Activated CD8-positive, alpha-beta memory T cell treated with anti-CD3 and anti-CD28 coated beads for 48 hours (primary cell): Measurements from ENCODE around the gene CENPA.
"Not testable (repeated sequence)": the region's sequence is repeated elsewhere in the genome, so short reads cannot be mapped to it uniquely, and the experiment has no call there.

Experiments used
- DNase-seq, 3 experiments: peaks; one replicate each; pipeline ENCODE4 v3.0.0-alpha.2; 2020; ENCODE audit warnings: low read depth in 2 of 3, low spot score in 2 of 3

The CENPA gene

DNA sequence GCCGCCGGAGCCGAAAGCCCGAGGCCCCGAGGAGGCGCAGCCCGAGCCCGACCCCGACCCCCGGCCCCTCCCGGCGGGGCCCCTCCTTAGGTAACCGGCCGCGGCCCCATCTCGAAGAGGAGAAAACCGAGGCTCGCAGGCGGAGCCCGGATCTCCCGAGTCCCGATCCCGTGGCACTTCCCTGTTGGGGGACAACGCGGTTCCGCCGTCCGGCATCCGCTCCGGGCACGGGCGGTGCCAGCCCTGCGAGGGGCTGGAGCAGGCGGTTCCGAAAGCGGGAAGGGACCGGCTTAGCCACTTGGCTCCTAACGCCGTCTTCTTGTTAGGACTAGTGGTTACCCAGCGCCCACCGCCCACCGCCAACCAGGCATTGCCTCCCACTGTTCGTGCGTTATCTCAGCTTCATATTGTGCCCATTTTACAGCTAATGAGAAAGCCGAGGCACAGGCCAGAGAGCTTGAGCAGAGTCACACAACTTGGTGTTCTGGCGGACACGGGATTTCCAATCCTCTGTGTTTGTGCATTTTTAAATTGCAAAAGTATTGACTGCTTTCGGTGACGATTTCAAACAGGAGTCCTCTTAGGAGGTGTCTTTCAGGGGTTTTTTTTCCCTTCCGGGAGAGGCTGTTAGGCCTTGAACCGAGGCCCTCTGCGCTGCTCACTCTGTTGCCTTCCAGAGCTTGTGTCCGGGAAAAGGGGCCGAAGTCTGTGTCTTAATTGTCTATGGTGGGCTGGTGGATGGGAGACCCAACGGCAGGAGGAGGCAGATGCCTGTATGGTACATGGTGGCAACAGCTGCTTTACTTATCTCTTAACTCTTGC lies 562 bp downstream of the CENPA start:
- DNase-seq: peak in 1 of 3 experiments; percentile 35

- no peak for DNase-seq
Measured at GRCh38 chr2:26792720-26793119, 6.9 kb downstream of the CENPA start.

GRCh38 chr2:26793518-26793917 lies 7.7 kb downstream of the CENPA start:
- DNase-seq: no peak

- DNase-seq: not testable (repeated sequence)
Measured at GRCh38 chr2:26795135-26795534, 9.3 kb downstream of the CENPA start.

DNA sequence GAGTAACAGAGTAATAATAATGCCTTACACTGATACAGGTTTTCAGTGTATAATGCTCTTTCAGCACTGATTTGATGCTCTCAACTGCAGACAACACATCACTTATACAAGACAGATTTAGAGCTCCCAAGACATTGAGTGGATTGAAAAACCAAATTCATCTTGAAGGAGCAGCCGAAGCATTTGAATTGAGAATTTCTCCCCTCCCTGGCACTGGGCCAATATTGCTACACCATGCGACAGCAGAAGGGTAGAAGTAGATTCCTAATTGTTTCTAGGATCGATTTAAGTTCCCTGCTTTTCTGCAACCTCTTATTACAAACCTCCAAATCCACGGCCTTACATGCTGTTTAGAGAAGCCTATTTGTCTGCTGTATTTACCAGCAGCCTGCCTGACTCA lies 15.5 kb downstream of the CENPA start:
- no peak for DNase-seq

DNA sequence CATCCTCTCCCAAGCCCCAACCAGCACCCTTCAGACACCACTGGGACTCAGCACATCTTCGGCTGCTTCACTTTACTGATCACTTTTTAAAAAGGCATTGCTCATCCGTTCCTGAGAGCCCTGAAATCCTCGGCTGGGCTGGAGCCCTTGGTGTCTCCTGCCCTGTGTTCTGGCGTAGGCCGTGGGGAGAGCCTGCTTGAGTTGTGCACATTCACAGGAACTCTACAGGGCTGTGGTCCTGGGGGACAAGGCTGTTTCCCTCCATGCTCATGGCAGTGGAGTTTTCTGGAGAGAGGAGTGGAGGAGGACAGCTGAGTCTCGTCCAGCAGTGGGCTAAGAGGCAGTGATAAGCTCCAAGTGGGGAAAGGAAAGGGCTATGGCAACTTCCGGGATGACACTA lies 15.9 kb downstream of the CENPA start:
- no peak for DNase-seq

DNA sequence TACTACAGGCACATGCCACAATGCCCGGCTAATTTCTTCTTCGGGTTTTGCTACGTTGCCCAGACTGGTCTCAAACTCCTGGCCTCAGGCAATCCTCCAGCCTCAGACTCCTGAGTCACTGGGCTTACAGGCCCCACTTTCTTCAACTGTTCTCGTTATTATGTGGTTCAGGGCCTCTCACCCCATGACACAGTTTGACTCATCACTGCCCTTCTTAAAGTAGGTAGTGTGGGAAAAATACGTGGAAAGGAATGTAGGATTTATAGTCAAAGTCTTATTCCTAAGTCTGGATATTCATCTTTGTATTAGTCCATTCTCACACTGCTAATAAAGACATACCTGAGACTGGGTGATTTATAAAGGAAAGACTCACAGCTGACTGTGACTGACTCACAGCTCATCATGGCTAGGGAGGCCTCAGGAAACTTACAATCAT lies 19.4 kb downstream of the CENPA start:
- DNase-seq: no peak

DNA sequence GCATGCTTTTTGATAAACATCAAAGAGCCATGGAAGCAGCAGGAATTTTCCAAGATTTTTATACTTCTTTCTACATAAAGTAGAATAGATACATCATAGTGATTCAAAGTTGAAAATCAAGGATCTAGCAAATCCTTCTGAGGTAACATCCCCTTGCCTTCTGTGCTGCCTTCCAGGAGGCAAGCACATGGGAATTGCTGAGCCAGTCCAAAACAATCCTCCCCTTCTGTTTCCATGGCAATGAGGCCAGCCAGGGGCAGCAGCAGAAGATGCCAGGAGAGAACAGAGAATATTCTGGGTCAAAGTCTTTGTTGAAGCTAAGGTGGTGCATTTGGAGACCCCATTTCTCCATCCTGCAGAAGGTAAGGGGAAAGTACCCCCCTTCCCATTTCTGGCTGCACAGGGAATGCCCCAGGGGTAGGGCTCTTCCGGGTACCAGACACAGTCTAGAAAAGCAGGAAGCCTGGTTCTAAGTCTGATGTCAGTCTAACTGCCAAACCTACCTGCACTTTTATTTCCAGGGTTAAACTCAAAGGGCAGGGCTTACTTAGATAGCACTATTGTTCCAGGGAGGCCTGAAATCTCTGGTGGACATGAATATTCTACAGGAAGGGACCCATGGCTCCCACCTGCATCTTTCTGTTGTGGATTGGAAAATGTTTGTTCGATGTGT lies 22.1 kb downstream of the CENPA start:
- no peak for DNase-seq

DNA sequence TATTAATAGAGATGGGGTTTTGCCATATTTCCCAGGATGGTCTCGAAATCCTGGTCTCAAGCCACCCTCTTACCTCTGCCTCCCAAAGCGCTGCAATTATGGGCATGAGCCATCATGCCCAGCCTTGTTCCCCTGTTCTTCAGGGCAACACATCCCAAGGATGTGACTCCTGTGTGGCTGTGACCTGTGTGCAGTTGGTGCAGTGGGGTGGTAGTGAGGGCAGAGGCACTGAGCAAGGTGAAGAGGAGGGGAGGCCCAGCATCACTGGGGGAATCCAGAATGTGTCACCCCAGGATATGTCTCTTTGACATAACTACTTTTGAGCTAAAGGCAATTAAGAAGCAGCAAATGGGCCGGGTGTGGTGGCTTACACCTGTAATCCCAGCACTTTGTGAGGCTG lies 23.4 kb downstream of the CENPA start:
- DNase-seq: no peak

DNA sequence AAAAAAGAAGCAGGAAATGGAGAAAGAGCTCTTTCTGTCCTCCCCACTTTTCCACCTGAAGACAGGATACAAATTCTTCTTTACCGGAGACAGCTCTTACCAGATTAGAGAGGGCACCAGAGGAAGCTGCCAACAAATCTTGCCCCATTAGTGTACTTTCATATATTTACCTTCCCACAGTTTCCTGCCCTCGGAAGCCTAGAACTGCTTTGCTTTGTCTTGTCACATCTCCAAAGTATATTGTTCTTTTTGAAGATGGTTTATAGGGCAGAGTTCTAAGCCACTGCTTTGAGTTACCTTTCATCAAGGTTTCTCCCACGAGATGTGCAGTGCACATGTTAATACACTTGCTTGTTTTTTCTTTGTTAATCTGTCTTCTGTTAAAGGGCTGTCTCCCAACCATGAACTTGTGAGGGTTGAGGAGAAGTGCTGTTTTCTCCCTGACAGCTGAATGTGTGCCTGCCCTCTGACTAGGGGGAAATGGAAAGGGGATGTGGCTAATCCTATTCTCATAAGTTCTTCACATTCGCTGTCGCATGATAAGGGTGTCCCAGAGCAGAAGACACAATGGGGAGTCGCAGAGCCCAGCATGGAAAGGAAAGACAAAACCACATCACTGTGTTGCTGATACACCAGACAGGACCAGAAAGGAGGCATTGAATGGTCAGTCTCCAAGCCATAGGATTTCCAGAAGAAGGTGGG lies 24.2 kb downstream of the CENPA start:
- DNase-seq: no peak

DNA sequence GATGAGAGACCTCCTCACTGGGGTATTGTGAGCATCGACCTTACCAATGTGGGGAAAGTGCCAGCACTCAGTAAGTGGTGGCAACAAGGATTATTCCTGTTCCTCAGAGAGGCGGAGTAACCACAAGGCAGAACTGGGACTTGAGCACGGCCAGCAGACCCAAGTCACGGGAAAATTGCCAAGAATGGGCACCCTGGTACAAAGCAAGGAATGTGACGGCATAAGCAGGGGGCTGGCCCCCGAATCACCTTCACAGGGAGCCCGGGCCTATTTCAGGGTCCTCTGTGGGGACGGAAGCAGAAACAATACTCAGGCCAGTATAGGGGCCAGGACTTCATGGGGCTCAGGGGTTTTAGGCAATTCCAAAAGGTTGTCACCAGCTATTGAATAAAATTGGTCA lies 25.4 kb downstream of the CENPA start:
- DNase-seq: no peak

DNA sequence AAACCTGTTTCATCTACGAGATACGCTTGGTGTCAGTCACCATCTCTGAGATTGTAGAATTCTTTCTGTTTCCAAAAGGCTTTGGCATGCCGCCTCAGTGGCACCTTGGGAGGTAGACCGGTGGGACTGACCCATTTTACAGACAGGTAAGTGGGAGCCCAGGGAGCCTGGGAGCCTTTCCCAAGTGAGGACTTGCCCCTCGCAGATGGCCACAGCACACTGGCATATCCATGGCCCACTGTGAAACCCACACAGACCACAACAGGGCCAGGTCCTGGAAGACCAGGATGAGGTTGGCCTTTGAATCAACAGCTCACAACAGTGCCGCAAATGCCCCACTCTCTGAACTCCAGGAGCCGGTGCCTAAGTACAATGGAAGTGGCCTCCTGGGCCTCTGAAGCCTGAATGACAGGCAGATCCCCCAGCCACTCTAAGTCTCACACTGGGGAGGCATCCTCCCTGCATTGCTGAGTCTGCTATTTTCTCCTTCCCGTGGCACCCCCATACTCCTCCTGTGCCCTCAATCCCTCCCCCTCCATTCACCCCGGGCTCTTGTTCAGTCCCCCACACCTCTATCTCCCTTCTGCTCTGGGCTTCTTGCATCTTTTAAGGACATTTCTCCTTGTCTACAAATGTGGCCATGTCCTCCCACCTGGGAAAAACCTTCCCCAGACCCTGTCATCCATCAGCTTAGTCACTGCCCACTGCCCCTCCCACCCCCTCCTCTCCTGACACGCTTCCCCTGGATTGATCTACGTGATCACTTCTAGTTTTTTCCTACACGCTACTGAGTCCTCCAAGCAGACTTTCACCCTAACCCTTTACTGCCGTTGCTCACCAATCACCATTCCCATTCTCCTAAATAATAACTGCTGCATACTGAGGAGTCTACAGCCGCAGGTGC lies 26.2 kb downstream of the CENPA start:
- no peak for DNase-seq

- no peak for DNase-seq
Measured at GRCh38 chr2:26812731-26813130, 26.9 kb downstream of the CENPA start.

GRCh38 chr2:26814072-26814765 lies 28.4 kb downstream of the CENPA start:
- not testable (repeated sequence) for DNase-seq

DNA sequence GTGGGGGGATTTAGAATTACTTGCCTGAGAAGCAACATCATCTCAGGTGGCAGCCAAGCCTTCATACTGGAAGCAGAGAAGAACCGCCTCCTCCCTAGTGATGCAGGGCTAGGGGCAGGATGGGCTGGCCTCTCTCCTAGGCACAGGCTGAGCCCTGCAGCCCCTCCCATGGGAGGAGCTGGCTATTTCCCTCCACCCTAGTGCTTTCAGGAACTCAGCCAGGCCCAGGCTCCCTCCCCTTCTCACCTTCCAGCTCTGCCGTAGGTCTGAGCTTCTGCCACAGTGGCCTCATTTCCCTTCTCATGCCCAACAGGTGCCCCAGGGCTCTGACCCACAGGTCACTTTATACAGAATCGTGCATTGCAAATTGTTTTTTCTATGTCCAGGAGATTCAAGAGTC lies 31.0 kb downstream of the CENPA start:
- no peak for DNase-seq

GRCh38 chr2:26818255-26818654 lies 32.4 kb downstream of the CENPA start:
- DNase-seq: no peak

DNA sequence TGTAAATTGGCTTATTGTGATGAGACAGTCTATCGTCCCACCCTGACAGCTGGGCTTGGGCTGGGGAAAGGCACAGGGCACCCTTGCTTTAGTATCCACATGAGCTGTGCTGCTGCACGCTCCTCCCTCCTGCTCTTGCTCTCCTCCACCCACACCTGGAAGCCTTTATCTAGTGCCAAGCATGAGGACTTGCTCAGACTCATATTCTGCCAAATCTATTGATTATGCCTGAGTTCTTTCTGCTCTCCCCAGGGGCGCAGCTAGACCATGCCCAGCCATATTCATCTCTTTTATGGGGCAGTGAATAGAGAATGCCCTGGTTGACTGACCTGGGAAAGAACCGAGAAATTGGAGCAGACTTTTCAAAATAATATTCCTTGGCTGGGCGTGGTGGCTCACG lies 33.1 kb downstream of the CENPA start:
- DNase-seq: no peak

- no peak for DNase-seq
Measured at GRCh38 chr2:26820932-26821331, 35.1 kb downstream of the CENPA start.

- no peak for DNase-seq
Measured at GRCh38 chr2:26822877-26823276, 37.0 kb downstream of the CENPA start.

- no peak for DNase-seq
Measured at GRCh38 chr2:26838121-26838906, 52.5 kb downstream of the CENPA start.
